Fibroblast of villous mesenchyme (primary cell): Measurements from ENCODE around the gene RCC2. TPM values are rescaled to one million over a fixed set of nuclear protein-coding genes. Genes with fewer than 3 reads are reported as not detected.

Experiments
- DNase-seq: peaks from one replicate; pipeline ENCODE4 v3.0.0-alpha.2; 2010; ENCODE audit warnings: low read depth
- H3K4me3 ChIP-seq: 2 replicates; pipeline ENCODE4 v1.5.1; 2011; ENCODE audit warnings: low read depth, mild to moderate bottlenecking, low read length
- CTCF ChIP-seq: IDR thresholded peaks from 2 replicates; pipeline ENCODE4 v1.5.1; 2012; ENCODE audit warnings: low read depth, mild to moderate bottlenecking, low read length; ENCODE audit not compliant: insufficient read depth
- total RNA-seq: library from RNA; depleted of rRNA; stranded (reverse); fragments of >200 nt; gene quantifications from 2 replicates; pipeline ENCODE4 v1.2.3, GENCODE V29; 2012

RCC2 gene
- total RNA-seq, 1 donor = 74.7 TPM

DNA sequence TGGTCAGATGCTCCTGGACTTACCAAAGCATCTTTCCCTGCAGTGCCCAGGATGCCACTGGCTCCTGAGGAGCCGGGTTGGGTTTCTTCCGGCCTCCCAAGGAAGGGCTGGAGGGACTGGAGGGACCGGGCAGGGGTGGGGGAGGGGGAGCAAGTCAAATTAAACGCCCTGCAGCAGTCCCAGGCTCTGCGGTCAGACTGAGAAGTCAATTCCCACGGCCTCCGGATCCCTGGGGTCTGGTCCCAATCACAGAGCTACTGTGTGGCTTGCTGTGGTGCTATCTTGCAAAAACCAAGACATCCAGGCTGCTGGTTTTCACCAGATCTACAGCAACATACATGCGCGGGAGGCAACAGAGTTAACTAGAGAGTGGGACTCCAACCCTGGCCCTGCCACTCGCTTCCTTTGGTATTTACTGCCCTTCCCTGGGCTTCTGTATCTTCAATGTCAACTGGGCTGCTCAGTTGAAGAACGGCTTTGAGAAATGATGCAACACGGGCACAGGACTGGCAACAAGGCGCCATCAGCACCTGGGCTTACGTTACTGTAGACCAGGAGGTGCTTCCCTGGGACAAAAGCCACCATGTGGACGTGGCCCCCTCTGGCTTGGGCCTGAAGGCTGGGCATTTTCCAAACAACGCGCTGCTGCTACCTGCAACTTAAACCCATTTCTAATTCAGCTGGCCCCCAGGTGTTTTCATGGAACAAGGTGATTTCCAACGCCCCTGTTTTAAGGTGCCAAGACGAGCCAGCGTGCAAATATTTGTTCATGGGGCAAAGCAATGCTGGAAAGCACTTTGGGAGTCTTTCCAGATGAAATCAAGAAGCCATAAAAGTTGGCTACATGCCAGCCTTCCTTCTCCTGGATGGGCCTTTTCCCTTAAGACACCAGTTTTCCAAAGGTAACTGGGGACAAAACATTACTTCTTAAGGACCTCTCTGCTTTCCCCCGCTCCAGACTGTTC is 11.5 kb downstream of the RCC2 start:
- DNase-seq = no peak
- TF ChIP-seq CTCF = no peak
- no peak overlapping the region for H3K4me3 ChIP-seq

DNA sequence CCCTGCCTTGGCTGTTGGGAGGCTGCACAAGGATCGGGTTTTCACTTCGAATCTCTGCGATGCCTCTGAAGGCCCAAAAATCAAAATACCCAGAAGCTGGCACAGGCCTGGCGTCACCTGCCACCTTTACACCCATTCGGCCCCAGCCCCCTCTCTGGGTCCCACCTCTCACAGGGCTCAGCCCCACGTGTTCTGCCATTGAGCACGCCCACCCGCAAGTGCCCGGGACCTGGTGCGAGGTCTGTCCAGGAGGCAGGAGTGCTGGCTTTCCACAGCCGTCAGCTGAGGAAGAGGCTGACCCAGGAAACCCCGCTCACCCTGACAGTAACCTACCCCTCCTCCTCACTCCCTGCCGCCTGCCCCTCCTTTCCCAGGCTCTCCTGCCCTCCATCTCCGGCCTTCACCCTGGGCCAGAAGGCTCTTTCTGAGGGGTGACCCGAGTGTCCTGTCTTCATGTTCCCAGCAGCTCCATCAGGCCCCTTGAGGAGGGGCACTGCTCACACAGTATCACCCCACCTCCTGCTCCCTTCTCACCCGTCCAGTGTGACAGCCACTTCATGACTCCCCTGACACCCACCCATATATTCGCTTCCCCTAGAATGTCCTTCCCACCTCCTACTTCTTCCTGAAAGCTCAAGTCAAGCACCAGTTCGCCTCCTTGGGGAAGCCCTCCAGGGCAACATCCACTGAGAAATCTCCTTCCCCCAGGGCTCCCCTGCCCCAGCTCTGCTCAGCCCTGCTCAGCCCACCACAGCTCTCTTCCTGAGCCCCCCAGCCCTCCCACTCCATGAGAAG is 13.5 kb downstream of the RCC2 start:
- H3K4me3 ChIP-seq = no peak overlapping the region
- no peak for DNase-seq
- no peak for TF ChIP-seq CTCF

DNA sequence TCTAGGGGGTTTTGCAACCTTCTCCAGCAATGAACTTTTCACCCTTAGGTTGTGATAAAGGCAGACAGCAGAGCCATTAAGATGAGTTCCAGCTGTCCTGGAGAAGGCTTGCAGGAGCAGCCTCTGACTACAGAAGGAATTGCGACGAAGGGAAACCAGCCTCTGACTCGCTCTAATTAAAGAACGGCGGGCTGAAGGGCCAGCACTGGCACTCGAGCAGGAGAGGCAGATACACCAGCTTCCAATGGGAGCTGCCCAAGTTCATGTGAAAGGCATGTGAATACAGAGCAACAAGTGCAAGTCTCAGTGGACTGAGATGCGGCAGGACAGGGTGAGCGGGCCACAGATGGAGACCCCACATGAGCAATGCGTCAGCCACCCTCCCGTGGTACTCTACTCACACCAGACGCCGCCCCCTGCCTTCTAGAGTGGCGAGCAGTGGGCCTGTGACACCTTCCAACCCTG is 15.7 kb downstream of the RCC2 start:
- H3K4me3 ChIP-seq = no peak overlapping the region
- DNase-seq = peak; percentile 99
- TF ChIP-seq CTCF = peak; percentile 13

GRCh38 chr1:17422461-17422860 is 17.0 kb downstream of the RCC2 start:
- H3K4me3 ChIP-seq = no peak overlapping the region
- TF ChIP-seq CTCF = no peak
- no peak for DNase-seq

DNA sequence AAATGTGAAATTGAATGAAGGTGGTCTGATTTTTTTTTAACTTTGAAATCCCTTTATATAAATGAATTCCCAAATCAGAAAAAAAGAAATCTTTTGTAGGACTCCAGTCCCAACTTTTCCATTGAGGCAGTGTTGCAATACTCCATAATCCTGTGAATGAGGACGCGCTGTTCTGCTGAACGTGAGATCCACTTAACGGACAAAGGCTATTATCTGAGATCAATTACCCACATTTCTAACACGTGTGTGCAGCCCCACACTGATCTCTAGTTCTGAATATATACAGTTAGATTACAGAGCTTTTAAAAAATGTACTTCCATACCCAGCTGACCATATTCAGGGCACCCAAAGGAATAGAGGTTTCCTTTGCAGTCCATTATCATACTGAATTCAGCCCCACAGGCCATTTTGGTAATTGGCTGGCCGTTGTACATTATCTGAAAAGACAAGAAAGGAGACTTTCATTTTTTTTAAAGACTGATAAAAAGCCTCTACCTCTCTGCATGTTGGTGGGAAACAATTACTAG is 19.0 kb downstream of the RCC2 start:
- no peak for DNase-seq

More for the DNA sequence above, 19.0 kb downstream of the RCC2 start:
- H3K4me3 ChIP-seq = no peak overlapping the region
- no peak for TF ChIP-seq CTCF
